Measurements from ENCODE around the gene ANKAR.

ANKAR gene, protein sequence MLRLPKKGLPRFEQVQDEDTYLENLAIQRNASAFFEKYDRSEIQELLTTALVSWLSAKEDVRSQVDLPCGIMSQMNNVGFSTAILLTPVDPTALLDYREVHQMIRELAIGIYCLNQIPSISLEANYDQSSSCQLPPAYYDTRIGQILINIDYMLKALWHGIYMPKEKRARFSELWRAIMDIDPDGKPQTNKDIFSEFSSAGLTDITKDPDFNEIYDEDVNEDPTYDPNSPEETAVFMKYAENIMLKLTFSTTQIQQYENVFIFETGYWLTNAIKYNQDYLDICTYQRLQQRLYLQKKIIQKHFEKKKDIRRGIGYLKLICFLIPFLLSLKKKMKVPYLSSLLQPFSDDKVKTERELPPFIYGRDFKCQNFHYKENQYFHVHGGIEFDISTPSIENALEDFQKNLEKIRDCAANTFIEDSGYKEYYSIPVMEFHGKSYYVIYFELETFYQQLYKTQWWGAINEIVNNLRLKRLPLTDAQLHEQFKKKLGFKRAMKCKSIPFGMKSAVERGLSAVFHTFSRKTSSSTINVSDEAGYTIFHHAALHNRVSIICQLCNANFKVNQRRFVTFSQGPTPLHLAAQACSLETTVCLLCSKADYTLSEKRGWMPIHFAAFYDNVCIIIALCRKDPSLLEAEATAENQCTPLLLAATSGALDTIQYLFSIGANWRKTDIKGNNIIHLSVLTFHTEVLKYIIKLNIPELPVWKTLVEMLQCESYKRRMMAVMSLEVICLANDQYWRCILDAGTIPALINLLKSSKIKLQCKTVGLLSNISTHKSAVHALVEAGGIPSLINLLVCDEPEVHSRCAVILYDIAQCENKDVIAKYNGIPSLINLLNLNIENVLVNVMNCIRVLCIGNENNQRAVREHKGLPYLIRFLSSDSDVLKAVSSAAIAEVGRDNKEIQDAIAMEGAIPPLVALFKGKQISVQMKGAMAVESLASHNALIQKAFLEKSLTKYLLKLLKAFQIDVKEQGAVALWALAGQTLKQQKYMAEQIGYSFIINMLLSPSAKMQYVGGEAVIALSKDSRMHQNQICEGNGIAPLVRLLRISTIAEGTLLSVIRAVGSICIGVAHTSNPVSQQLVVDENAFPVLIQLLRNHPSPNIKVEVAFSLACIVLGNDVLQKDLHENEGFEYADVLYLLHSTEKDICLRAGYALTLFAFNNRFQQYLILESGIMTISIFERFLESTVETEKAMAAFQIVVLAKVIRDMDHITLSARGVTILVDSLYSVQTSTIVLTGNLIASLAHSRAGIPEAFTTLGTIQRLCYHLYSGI (N-terminal part only)

DNA sequence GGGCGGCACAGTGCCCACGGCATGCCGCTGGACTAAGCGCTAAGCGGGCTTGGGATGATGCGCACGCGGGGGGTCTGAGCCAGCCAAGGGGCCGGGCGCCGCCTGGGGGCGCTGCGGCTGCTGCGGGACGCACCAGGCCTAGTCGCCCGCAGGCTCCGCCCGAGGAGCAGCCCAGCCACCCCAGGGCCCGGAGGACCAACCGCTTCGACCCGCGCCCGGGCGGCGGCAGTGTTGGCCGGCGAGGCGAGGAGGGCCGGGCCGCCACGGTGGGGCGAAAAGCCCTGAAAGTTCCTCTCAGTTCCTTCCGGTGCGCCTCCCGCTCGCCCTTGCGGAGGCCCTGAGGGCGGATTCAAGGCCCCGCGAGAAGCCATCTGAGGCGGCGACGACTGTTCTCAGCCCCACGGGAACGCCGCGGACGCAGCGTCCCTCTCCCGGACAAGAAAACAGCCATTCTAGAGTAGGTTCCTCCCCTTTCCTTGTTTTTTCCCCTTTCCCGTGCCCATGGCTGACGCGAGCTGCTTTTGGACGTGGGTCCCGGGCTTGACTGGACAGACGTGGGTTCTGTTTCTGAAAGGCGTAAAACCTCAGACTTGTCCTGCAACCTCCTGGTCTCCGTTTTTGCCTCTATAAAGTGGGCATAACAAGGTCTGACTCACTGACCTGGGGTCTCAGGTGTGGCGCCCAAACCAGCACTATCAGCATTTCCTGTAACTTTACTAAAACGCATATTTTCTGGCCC is at the start of gene ANKAR:
TSS of gene ANKAR (plus strand) at position 297 of the 739 bp plus-strand sequence. CDS start 1,821 bp downstream, outside the sequence.
- H3K4me1 ChIP-seq (ENCODE audit: control insufficient read depth in 1 of 2, insufficient read depth in 2 of 2, low read length in 2 of 2): peaks cover 9 to 19% of the 10 kb centered on the region in 2 donors
- peak within 1 kb of the TSS; percentile 81 for H3K27ac ChIP-seq (ENCODE audit: low read depth, low read length)
- peak within 1 kb of the TSS; percentile 97 to 98 for H3K9ac ChIP-seq (ENCODE audit: low read depth in 1 of 2, low read length in 2 of 2)
- H3K9me3 ChIP-seq (ENCODE audit: control insufficient read depth in 1 of 2, low read length in 2 of 2): no peaks in the 10 kb centered on the region
- H3K4me3 ChIP-seq (ENCODE audit: low read depth in 1 of 2, low read length in 2 of 2): peak within 1 kb of the TSS; percentile 93 to 98
- peaks cover 8 to 18% of the 10 kb centered on the region in 2 donors for H3K36me3 ChIP-seq (ENCODE audit: control insufficient read depth in 1 of 2, insufficient read depth in 2 of 2, low read length in 2 of 2)
- no peaks in the 10 kb centered on the region for H3K27me3 ChIP-seq (ENCODE audit: control insufficient read depth in 1 of 2, insufficient read depth in 2 of 2, low read length in 2 of 2)

DNA sequence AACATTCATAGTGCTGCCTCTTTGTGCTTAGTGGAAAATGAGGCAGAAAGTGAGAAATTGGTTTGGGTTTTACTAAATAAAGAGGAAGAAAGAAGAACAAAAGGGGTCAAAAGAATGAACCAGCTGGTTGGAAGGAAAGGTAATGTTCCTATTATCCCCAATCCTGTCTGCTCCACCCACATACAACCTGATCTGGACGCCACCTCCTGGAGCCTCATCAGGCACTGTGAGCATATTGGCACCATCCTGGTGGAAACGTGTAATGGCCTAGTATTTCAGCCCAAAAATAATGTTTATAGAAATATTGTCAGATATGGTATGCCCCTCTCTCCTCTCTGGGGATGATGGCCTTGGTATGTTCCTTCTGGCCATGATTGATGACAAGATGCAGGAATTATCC is 48.8 kb upstream of the ANKAR start:
- Histone ChIP-seq H3K9ac (ENCODE audit: low read depth in 1 of 2, low read length in 2 of 2) (no peak overlapping the region), H3K27ac (ENCODE audit: low read depth, low read length) (no peak overlapping the region), H3K27me3 (ENCODE audit: control insufficient read depth in 1 of 2, insufficient read depth in 2 of 2, low read length in 2 of 2) (no peaks in the 10 kb centered on the region), H3K4me1 (ENCODE audit: control insufficient read depth in 1 of 2, insufficient read depth in 2 of 2, low read length in 2 of 2) (no peaks in the 10 kb centered on the region), H3K36me3 (ENCODE audit: control insufficient read depth in 1 of 2, insufficient read depth in 2 of 2, low read length in 2 of 2) (no peaks in the 10 kb centered on the region), H3K9me3 (ENCODE audit: control insufficient read depth in 1 of 2, low read length in 2 of 2) (no peaks in the 10 kb centered on the region), H3K4me3 (ENCODE audit: low read depth in 1 of 2, low read length in 2 of 2) (no peak overlapping the region)

DNA sequence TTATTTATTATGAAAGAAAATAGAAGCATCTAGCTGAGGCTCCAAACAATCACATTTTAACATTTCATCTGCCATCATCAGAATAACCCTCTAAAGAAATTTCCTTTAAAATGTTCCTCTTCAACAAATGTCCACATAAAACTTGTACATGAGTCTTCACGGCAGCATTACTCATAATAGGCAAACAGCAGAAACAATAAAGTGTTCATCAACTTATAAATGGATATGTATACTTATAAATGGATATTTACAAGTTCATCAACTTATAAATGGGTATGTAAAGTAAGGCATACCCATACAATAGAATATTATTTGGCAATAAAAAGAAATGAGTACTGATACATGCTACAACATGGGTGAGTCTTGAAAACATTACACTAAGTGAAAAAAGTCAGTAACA is 46.7 kb upstream of the ANKAR start:
- Histone ChIP-seq H3K36me3 (ENCODE audit: control insufficient read depth in 1 of 2, insufficient read depth in 2 of 2, low read length in 2 of 2) (no peaks in the 10 kb centered on the region), H3K4me1 (ENCODE audit: control insufficient read depth in 1 of 2, insufficient read depth in 2 of 2, low read length in 2 of 2) (no peaks in the 10 kb centered on the region), H3K9ac (ENCODE audit: low read depth in 1 of 2, low read length in 2 of 2) (no peak overlapping the region), H3K4me3 (ENCODE audit: low read depth in 1 of 2, low read length in 2 of 2) (no peak overlapping the region), H3K27me3 (ENCODE audit: control insufficient read depth in 1 of 2, insufficient read depth in 2 of 2, low read length in 2 of 2) (no peaks in the 10 kb centered on the region), H3K9me3 (ENCODE audit: control insufficient read depth in 1 of 2, low read length in 2 of 2) (no peaks in the 10 kb centered on the region), H3K27ac (ENCODE audit: low read depth, low read length) (no peak overlapping the region)

DNA sequence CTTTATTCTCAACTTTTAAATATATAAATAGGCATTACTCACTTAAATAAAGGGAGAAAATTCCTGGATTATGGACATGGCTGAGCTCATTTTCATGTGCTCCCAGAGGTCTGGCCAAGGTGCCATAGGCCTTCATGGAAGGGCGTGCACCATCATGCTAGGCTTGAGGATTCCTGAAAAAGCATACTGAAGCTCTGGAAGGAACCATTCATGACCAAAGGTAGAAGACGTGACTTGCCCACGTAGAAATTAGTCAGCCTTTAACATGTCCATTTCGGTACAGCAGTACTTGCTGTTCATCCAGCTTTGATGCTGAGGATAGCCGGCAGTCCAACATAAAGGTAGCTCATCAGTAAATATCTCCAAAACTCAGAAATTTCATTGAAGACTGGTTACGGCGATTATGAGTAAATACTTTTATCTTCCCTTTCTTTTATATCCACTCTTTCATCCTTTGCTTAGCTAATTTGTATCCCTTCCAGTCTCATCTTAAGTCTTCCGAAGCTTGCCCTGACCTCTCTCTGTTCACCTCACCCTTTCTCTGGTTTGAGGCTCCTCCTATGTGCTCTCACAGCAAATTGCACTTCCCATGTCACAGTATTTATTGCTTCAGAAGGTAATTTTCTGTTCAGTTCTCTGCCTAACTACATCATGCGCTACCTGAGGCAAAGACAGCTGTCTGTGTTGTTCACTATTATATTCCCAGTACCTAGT is 45.5 kb upstream of the ANKAR start:
- Histone ChIP-seq H3K4me3 (ENCODE audit: low read depth in 1 of 2, low read length in 2 of 2) (no peak overlapping the region), H3K36me3 (ENCODE audit: control insufficient read depth in 1 of 2, insufficient read depth in 2 of 2, low read length in 2 of 2) (no peaks in the 10 kb centered on the region), H3K27ac (ENCODE audit: low read depth, low read length) (no peak overlapping the region), H3K9me3 (ENCODE audit: control insufficient read depth in 1 of 2, low read length in 2 of 2) (no peaks in the 10 kb centered on the region), H3K9ac (ENCODE audit: low read depth in 1 of 2, low read length in 2 of 2) (no peak overlapping the region), H3K27me3 (ENCODE audit: control insufficient read depth in 1 of 2, insufficient read depth in 2 of 2, low read length in 2 of 2) (no peaks in the 10 kb centered on the region), H3K4me1 (ENCODE audit: control insufficient read depth in 1 of 2, insufficient read depth in 2 of 2, low read length in 2 of 2) (no peaks in the 10 kb centered on the region)

DNA sequence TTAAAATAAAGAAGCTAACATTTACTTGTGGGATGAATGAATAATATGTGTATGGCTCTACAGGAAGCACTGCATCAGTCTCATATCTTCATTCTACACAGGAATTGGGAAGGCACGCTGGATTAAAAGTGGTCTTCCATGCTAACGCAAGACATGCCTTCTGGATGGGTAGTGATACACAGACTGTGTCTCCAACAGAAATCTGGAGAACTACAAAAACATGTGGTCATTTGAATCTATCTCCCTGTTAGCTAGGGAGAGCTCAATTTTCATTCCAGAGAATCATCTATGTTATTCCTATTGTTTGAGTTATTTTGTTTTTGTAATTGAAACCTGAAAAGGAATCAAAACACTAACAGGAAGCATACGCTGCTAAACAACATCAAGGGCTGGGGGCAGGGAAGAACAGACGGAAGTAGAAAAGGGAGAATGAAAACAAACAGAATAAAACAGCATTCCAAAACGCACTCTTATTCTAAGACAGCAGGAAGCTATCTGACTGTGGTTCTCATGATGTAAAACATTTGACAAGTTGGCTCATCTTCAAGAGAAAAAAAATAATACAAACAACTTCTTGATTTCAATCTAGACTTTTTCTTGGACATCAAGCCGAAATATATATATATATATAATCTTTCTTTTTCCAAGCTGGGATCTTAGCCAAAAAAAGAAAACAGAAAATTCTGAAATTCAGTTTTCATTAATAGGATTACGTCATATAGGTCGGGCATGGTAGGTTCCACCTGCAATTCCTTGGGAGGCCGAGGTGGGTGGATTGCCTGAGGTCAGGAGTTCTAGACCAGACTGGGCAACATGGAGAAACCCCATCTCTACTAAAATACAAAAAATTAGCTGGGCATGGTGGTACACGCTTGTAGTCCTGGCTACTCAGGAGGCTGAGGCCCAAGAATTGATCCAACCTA is 44.7 kb upstream of the ANKAR start:
- Histone ChIP-seq H3K27me3 (ENCODE audit: control insufficient read depth in 1 of 2, insufficient read depth in 2 of 2, low read length in 2 of 2) (no peaks in the 10 kb centered on the region), H3K27ac (ENCODE audit: low read depth, low read length) (no peak overlapping the region), H3K36me3 (ENCODE audit: control insufficient read depth in 1 of 2, insufficient read depth in 2 of 2, low read length in 2 of 2) (no peaks in the 10 kb centered on the region), H3K4me1 (ENCODE audit: control insufficient read depth in 1 of 2, insufficient read depth in 2 of 2, low read length in 2 of 2) (peaks cover 0 to 6% of the 10 kb centered on the region in 2 donors), H3K9ac (ENCODE audit: low read depth in 1 of 2, low read length in 2 of 2) (no peak overlapping the region), H3K9me3 (ENCODE audit: control insufficient read depth in 1 of 2, low read length in 2 of 2) (no peaks in the 10 kb centered on the region), H3K4me3 (ENCODE audit: low read depth in 1 of 2, low read length in 2 of 2) (no peak overlapping the region)

DNA sequence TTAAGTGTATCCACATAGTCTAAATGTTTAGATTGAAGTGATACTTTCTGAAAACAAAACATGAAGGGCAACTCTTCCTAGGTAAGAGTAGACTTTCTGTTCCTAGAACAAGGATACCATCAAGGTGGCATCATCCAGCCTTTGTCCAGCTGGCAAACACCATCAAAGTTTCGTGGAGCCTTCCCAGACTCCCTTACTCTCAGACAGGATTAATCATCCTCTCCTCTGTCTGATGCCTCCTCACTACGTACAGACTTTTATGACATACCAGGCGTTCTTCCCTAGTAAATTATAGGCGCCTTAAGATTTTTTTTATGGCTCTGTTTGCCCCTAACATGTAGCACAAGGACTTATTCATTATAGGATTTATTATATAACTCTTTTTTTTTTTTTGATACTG is 42.6 kb upstream of the ANKAR start:
- Histone ChIP-seq H3K9me3 (ENCODE audit: control insufficient read depth in 1 of 2, low read length in 2 of 2) (no peaks in the 10 kb centered on the region), H3K9ac (ENCODE audit: low read depth in 1 of 2, low read length in 2 of 2) (no peak overlapping the region), H3K27me3 (ENCODE audit: control insufficient read depth in 1 of 2, insufficient read depth in 2 of 2, low read length in 2 of 2) (no peaks in the 10 kb centered on the region), H3K27ac (ENCODE audit: low read depth, low read length) (no peak overlapping the region), H3K36me3 (ENCODE audit: control insufficient read depth in 1 of 2, insufficient read depth in 2 of 2, low read length in 2 of 2) (no peaks in the 10 kb centered on the region), H3K4me1 (ENCODE audit: control insufficient read depth in 1 of 2, insufficient read depth in 2 of 2, low read length in 2 of 2) (peaks cover 0 to 12% of the 10 kb centered on the region in 2 donors), H3K4me3 (ENCODE audit: low read depth in 1 of 2, low read length in 2 of 2) (no peak overlapping the region)

DNA sequence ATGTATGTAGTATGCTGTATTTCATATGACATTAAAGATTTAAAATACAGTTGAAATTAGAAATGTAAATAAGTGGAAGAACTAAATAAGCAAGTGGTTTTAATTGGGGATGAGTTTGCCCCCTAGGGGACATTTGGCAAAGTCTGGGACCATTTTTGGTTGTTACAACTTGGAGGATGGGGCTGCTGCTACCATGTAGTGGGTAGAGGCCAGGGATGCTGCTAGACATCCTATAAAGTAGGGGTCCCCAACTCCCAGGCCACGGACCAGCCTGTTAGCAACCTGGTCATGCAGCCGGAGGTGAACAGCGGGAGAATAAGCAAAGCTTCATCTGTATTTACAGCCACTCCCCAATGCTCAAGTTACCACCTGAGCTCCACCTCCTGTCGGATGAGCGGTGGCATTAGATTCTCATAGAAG is 41.1 kb upstream of the ANKAR start:
- no peak overlapping the region for H3K9ac ChIP-seq (ENCODE audit: low read depth in 1 of 2, low read length in 2 of 2)
- H3K27ac ChIP-seq (ENCODE audit: low read depth, low read length): no peak overlapping the region
- peaks cover under 1 to 12% of the 10 kb centered on the region in 2 donors for H3K4me1 ChIP-seq (ENCODE audit: control insufficient read depth in 1 of 2, insufficient read depth in 2 of 2, low read length in 2 of 2)
- H3K4me3 ChIP-seq (ENCODE audit: low read depth in 1 of 2, low read length in 2 of 2): no peak overlapping the region
- H3K27me3 ChIP-seq (ENCODE audit: control insufficient read depth in 1 of 2, insufficient read depth in 2 of 2, low read length in 2 of 2): no peaks in the 10 kb centered on the region
- H3K9me3 ChIP-seq (ENCODE audit: control insufficient read depth in 1 of 2, low read length in 2 of 2): no peaks in the 10 kb centered on the region
- no peaks in the 10 kb centered on the region for H3K36me3 ChIP-seq (ENCODE audit: control insufficient read depth in 1 of 2, insufficient read depth in 2 of 2, low read length in 2 of 2)

DNA sequence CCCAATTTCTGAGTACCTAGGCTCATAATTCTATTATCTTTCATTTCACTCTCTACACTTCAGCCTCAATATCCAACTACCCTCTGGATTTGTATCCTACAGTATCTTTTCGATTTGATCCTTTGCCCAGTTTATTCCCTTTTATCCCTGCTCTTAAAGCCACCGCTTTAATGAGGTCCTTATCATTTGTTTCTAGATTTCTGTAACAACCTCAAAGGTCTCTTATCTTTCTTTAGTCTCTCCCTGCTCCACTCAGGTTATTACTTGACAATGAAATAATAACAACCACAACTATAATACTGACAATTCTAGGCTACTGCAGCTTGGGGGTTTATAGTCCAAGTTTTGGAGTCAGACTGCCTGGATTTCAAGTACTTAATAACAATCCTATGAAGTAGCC is 39.1 kb upstream of the ANKAR start:
- Histone ChIP-seq H3K36me3 (ENCODE audit: control insufficient read depth in 1 of 2, insufficient read depth in 2 of 2, low read length in 2 of 2) (no peaks in the 10 kb centered on the region), H3K27ac (ENCODE audit: low read depth, low read length) (no peak overlapping the region), H3K27me3 (ENCODE audit: control insufficient read depth in 1 of 2, insufficient read depth in 2 of 2, low read length in 2 of 2) (no peaks in the 10 kb centered on the region), H3K4me3 (ENCODE audit: low read depth in 1 of 2, low read length in 2 of 2) (peak overlapping the region in 1 of 2 donors; percentile 13), H3K4me1 (ENCODE audit: control insufficient read depth in 1 of 2, insufficient read depth in 2 of 2, low read length in 2 of 2) (peaks cover 4 to 29% of the 10 kb centered on the region in 2 donors), H3K9me3 (ENCODE audit: control insufficient read depth in 1 of 2, low read length in 2 of 2) (no peaks in the 10 kb centered on the region), H3K9ac (ENCODE audit: low read depth in 1 of 2, low read length in 2 of 2) (no peak overlapping the region)
